DND-41 (cell line): ENCODE data around the gene SMARCD1.

Experiments
- CTCF ChIP-seq: IDR thresholded peaks from 2 replicates; pipeline ENCODE4 v1.5.1; 2012; ENCODE audit warnings: borderline replicate concordance, low read length, moderate library complexity, mild to moderate bottlenecking; ENCODE audit not compliant: poor library complexity, severe bottlenecking; ENCODE audit errors: extremely low read depth
- EZH2 ChIP-seq: IDR thresholded peaks from 3 replicates; pipeline ENCODE4 v1.6.1; 2012; ENCODE audit warnings: borderline replicate concordance, low read depth, mild to moderate bottlenecking, moderate library complexity, low read length, inconsistent platforms; ENCODE audit not compliant: severe bottlenecking

DNA sequence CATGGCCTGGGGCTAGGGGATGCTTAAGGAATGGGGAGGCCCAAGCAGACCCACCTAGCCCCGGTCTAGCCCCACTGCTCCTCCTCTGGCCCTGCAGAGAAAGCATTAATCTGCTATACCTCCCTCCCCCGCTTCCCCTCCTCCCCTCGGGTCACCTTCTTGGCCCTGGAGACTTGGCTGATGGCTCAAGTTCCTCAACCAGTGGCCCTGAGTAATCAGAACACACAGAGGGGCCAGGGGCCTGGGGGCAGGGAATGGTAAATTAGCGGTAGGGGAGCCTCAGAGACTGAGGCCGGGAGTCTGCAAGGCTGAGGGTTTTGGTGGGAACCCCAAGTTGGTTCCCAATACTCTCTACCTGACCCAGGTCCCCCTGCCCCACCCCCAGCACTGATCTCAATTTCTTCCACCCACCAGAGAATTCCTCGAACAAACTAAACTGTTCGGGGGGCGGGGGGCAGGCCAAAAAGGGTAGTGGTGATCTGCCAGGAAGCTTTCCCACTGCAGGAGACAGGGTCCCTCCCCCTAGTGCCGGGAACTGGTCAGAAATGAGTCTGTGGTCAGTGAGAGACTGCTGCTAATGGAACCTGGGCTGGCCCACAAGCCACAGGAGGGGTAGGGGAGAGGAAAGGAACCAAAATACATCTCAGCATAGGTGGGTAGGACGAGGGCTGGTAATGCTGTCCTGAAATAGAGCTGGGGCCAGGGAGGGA is 12.8 kb upstream of the SMARCD1 start:
- TF ChIP-seq CTCF (no peak), EZH2 (no peak)
